Psoas muscle (tissue), 8 donors: ENCODE measurements around the gene PBX1. TPM values are rescaled to one million over a fixed set of nuclear protein-coding genes. Genes with fewer than 3 reads are reported as not detected.
A peak's percentile ranks its signal among the peaks of the same experiment; 100 is the strongest.

Experiments
- ATAC-seq, 4 donors: fragments of 200-7000 bp; cut with Tn5 transposase; one replicate each; pipeline ENCODE4 v1.9.1; 2020; ENCODE audit warnings: moderate library complexity in 3 of 4, mild to moderate bottlenecking in 2 of 4
- DNase-seq, 2 donors: peaks; one replicate each; pipeline ENCODE4 v3.0.0-alpha.2; 2020
- H3K27ac ChIP-seq: fragments of 200-600 bp; one replicate; pipeline ENCODE4 v1.8.0; 2022
- H3K27me3 ChIP-seq, 3 donors: fragments of 200-600 bp in 1 of 3; one replicate each; pipeline versions ENCODE4 v1.6.1 to v1.8.0; 2013 to 2022; ENCODE audit warnings: low read length in 2 of 3, mild to moderate bottlenecking in 2 of 3, moderate library complexity in 1 of 3; ENCODE audit not compliant: insufficient read depth in 3 of 3
- H3K36me3 ChIP-seq, 2 donors: fragments of 200-600 bp in 1 of 2; one replicate each; pipeline versions ENCODE4 v1.6.1 to v1.8.0; 2013 to 2022; ENCODE audit warnings: low read depth in 1 of 2, mild to moderate bottlenecking in 1 of 2, moderate library complexity in 1 of 2; ENCODE audit not compliant: insufficient read depth in 1 of 2
- H3K4me1 ChIP-seq: fragments of 200-600 bp; one replicate; pipeline ENCODE4 v1.8.0; 2022
- H3K4me3 ChIP-seq: fragments of 200-600 bp; one replicate; pipeline ENCODE4 v1.8.0; 2022; ENCODE audit warnings: mild to moderate bottlenecking
- H3K9me3 ChIP-seq: fragments of 200-600 bp; one replicate; pipeline ENCODE4 v1.8.0; 2022
- CTCF ChIP-seq: fragments of 200-600 bp; IDR thresholded peaks from one replicate; pipeline ENCODE4 v1.8.0; 2022; ENCODE audit warnings: antibody characterized with exemption
- WGBS, 3 donors: extraction: QIAGEN DNeasy Blood & Tissue Kit; methylation state at CpG; one replicate each; pipeline versions ENCODE4 v1.1.6 to v1.1.7; 2013; 5-methylcytosine and 5-hydroxymethylcytosine counted together
- intact Hi-C, 2 donors: fragments of 100-400 bp; cut with DNase I; formaldehyde crosslinking; loops; one replicate each; pipeline versions ENCODE4 v1.11.0 to v1.14.2; 2022
- polyA plus RNA-seq, 3 donors: library from polyadenylated mRNA; stranded (reverse); fragments of 200-250 nt; gene quantifications; one replicate each; pipeline ENCODE4 v1.2.3, GENCODE V29; 2013
- total RNA-seq, 4 donors: library from RNA; stranded (reverse); fragmentation: NEBNext Ultra II Directional in 2 of 4; extraction: Animal tissue kit (Norgen Biotek cat#: 25700) in 2 of 4; gene quantifications; one replicate each; pipeline versions ENCODE4 v1.2.1 to v1.2.4, GENCODE V29; 2021 to 2023
- donor health status: healthy with polysubstance abuse.
- donor health status: DM: no; HTN: no; CAD: no; lungs with moderate emphysema.
- donor health status: Bipolar disorder and iron deficiency.
- donor health status: healthy.
- donor health status: DM: yes; HTN: yes; CAD: no.
- donor health status: DM: no; HTN: no; CAD: no.
- donor health status: DM: no; HTN: no; CAD: no.
- donor health status: DM: yes; HTN: yes; CAD: no.

The PBX1 gene
- total and polyA plus RNA-seq, 7 donors = 10.6 to 69.9 (median 59.3) TPM

GRCh38 chr1:164575356-164575886 lies 16.4 kb downstream of the PBX1 start:
- H3K27me3 ChIP-seq = no peaks in the 10 kb centered on the region
- TF ChIP-seq CTCF = no peak
- peaks cover 37% of the 10 kb centered on the region for H3K4me1 ChIP-seq
- peaks cover 0 to 13% of the 10 kb centered on the region in 2 donors for H3K36me3 ChIP-seq
- 80 to 89% (median 85%) methylated on average over 5 of the region's 5 CpGs for WGBS, 3 donors
- no peak overlapping the region for H3K27ac ChIP-seq
- DNase-seq (no peak), ATAC-seq (no peak)
- peak overlapping the region; percentile 50 for H3K4me3 ChIP-seq
- H3K9me3 ChIP-seq = no peaks in the 10 kb centered on the region
- intact Hi-C loops = no loop called here

DNA sequence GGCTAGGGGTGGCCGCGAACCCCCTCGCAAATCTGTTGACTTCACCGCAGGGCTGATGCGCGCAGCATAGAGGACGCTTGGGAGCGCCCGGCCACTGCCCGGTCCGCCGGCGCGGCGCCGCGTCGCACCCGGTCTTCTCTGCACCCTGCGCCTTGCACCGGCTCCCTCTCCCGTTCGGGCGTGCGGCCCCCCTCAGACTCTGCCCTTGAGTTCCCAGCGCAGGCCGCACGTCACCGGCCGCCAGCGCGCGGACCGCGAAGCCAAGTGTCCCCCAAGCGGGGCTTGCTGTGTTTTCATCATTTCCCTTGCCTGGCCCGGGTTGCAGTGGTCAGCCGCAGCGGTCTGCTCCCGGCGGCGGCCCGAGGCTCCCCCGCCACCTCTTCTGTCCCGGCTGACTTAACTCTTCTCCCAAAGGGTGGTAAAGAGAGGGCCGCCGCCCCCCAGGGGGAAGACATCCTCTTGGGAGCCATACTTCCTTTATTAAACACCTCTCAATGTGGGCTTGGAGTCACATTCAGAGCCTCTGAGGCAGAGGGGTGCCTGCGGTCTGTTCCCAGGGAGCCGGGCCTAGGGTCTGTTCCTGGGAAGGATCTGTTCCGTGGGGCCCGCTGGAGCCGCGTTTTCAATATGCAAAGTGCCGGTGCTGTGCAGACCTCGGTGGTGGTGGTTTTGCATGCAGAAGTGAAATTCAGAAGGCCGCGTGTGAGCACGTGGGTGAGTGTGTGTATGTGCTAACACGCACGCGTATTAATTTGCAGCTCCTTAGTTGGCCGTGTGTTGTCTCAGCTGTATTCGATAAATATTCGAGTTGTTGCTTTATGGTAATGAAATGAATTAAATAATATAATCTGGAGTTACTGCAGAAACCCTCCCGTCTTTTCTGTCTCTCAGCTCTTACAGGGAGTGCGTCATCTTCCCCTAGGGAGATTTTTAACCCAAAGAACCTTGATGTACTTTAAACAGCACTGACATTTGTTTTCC lies 17.6 kb downstream of the PBX1 start:
- Histone ChIP-seq H3K27ac (peak overlapping the region; percentile 62), H3K36me3 (peaks cover 0 to 13% of the 10 kb centered on the region in 2 donors), H3K4me3 (peak overlapping the region; percentile 50), H3K4me1 (peaks cover 33% of the 10 kb centered on the region), H3K9me3 (no peaks in the 10 kb centered on the region), H3K27me3 (no peaks in the 10 kb centered on the region)
- intact Hi-C loops = no loop called here
- DNase-seq (peak; percentile 39 to 55), ATAC-seq (peak; percentile 27 to 54 (median 50))
- no peak for TF ChIP-seq CTCF
- 57 to 71% (median 64%) methylated on average over 64 to 66 of the region's 66 CpGs for WGBS, 3 donors

DNA sequence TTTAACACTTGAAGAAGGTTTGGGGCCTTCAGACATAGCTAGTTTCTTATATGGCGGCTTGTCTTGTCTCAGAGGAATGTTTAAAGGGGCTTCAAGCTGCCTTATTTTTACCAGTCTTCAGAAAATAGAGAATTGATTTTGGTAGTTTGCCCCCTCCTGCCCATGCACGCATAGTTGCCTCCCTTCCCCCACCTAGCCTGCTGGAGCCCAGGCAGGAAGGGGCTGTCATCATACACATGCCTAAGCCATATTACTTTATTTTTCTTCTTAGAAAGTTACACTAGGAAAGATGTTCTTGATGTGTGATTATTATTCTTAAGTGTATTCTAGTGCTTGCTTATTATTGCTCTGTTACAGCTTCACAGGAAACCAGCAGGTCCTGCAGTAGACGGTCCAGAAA lies 18.3 kb downstream of the PBX1 start:
- 72 to 78% (median 78%) methylated on average over 3 of the region's 3 CpGs for WGBS, 3 donors
- ATAC-seq (no peak), DNase-seq (no peak)
- no peak for TF ChIP-seq CTCF
- H3K4me3 ChIP-seq = no peak overlapping the region
- peak overlapping the region; percentile 21 for H3K27ac ChIP-seq
- H3K36me3 ChIP-seq = peaks cover 0 to 13% of the 10 kb centered on the region in 2 donors
- H3K4me1 ChIP-seq = peaks cover 32% of the 10 kb centered on the region
- H3K9me3 ChIP-seq = no peaks in the 10 kb centered on the region
- no peaks in the 10 kb centered on the region for H3K27me3 ChIP-seq
- intact Hi-C loops = no loop called here

DNA sequence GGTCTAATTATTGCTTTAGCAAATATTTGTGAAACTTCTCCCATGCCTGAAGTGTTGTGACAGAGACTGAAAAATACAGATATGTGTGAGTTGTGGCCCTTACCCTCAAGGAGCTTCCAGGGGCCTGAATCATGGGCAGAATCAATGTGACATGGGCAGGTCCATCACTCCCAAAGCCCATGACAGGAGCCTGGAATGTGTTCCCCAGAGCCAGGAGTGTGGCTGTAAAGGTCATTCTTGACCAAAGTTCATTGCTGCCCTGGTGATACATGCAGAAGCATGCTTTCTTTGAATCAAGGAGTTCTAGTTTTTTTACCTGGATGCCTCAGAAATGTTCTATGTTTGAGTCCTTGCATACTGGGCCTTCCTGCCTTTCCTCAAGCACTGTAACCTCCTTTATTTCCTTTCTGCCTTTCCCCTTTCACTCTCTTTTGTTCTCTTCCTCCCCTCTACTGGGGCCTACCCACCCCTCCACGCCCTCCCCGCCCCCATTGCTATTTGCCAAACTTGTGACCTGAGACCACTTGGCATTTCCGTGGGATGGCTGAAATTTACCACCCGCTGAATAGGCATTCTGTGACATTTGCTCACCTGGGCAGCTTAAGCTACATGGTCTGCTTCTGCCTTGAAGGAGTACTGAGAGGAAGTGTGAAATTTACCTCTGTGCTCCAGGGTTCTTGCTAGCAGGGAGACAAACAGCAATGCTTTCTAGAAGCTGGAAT lies 19.7 kb downstream of the PBX1 start:
- Histone ChIP-seq H3K4me1 (peaks cover 32% of the 10 kb centered on the region), H3K27ac (no peak overlapping the region), H3K36me3 (peaks cover 0 to 11% of the 10 kb centered on the region in 2 donors), H3K9me3 (no peaks in the 10 kb centered on the region), H3K4me3 (no peak overlapping the region), H3K27me3 (no peaks in the 10 kb centered on the region)
- intact Hi-C loops = no loop called here
- WGBS, 3 donors = 48 to 74% (median 66%) methylated on average over 4 of the region's 4 CpGs
- no peak for TF ChIP-seq CTCF
- ATAC-seq = peak in 2 of 4 donors; percentile 45 to 65
- DNase-seq = no peak
